Activated CD4-positive, alpha-beta T cell treated with anti-CD3 and anti-CD28 coated beads, Interleukin-2, amount 50 U/mL, for 24 hours (primary cell): ENCODE results near the gene PIM1.
"Not testable (repeated sequence)": the region's sequence is repeated elsewhere in the genome, so short reads cannot be mapped to it uniquely, and the experiment has no call there.

Experiments used
- DNase-seq, 2 donors: peaks; one replicate each; pipeline ENCODE4 v3.0.0-alpha.2; 2020; ENCODE audit warnings: low read depth in 1 of 2, low spot score in 1 of 2

PIM1 gene

GRCh38 chr6:37170273-37171200 is 585 bp downstream of the PIM1 start:
- peak in 1 of 2 donors; percentile 24 for DNase-seq

GRCh38 chr6:37171201-37171969 is 1.4 kb downstream of the PIM1 start:
- DNase-seq, result no peak

- peak; percentile 84 to 90 for DNase-seq
These were observed 2.2 kb downstream of the PIM1 start for GRCh38 chr6:37171970-37172812.

- DNase-seq, result no peak
These were observed 3.0 kb downstream of the PIM1 start for GRCh38 chr6:37172912-37173492.

GRCh38 chr6:37173493-37174195 is 3.7 kb downstream of the PIM1 start:
- DNase-seq, result peak; percentile 44 to 65

GRCh38 chr6:37174196-37174514 is 4.2 kb downstream of the PIM1 start:
- no peak for DNase-seq

- DNase-seq, result no peak
These were observed 4.8 kb downstream of the PIM1 start for GRCh38 chr6:37174515-37175331.

GRCh38 chr6:37175332-37176267 is 5.6 kb downstream of the PIM1 start:
- DNase-seq, result no peak

GRCh38 chr6:37176268-37177076 is 6.5 kb downstream of the PIM1 start:
- no peak for DNase-seq

GRCh38 chr6:37177077-37177934 is 7.4 kb downstream of the PIM1 start:
- no peak for DNase-seq

GRCh38 chr6:37177935-37178517 is 8.1 kb downstream of the PIM1 start:
- no peak for DNase-seq

GRCh38 chr6:37180075-37180474 is 10.1 kb downstream of the PIM1 start:
- DNase-seq, result no peak

- not testable (repeated sequence) for DNase-seq
These were observed 10.7 kb downstream of the PIM1 start for GRCh38 chr6:37180610-37181009.

- DNase-seq, result peak in 1 of 2 donors; percentile 50
These were observed 13.0 kb downstream of the PIM1 start for GRCh38 chr6:37182736-37183590.
